GM19099 (cell line): ENCODE results near the gene CHRNA3.

Experiments
- POLR2A ChIP-seq: IDR thresholded peaks from 3 replicates; pipeline ENCODE4 v1.6.1; 2011; ENCODE audit warnings: low read depth; ENCODE audit not compliant: insufficient read length; ENCODE audit errors: extremely low read depth

The CHRNA3 gene

DNA sequence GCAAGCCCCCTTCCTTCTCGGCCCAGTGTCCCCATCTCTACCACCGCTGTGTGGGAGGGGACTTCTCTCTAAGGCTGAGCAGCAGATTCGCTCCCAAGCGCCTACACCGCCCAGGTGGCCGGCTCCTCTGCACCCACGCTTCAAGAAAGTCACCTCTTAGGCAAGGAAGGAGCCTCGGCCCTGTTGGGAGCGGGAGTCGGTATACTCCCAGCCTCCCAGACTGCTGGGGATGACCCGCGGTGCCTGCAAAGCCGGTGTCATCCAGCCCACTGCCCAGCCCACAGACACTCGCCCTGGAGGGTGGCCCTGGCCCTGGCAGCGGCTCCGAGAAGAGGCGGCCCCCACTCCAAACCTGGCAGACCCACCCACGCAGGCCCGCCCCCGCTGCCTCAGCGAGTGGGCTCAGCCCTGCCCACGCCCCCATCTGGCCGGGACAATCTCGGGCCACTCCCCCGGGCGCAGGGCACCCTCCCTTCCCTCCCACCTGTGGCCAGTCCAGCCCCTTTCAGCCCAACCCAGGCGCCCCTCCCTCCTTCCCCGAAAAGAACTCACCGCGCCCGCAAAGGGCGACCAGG, 19.8 kb upstream of the CHRNA3 start:
- TF ChIP-seq POLR2A, result no peak

DNA sequence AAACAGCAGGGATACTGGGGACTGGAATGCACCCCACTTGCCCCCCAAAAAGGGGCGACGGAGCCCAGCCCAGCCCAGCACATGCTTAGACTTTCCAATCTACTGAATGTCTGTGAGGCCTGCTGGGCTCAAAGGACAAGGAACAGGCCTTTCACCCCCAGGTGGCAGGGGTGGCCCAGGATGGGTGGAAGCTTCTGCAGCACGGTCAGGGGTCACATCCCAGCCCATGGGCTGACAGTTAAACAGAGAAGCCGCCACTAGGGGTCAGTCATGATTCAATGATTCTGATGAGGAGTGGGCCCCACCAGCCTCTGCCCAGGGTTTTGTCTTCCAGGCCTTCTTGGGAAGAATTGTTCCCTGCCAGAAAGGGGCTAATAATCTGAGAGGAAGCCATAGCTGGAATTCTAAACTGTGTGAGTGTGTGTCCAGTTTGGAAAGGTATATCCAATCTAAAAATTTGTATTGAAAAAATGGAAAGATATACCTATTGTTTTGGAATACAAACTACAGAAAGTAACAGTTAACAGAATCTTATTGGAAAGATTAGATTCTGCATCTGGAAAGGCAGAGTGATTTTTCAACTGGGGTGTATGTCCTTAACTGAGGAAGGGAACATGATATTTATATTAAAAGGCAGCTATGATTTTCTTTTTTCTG, 18.0 kb upstream of the CHRNA3 start:
- no peak for TF ChIP-seq POLR2A

DNA sequence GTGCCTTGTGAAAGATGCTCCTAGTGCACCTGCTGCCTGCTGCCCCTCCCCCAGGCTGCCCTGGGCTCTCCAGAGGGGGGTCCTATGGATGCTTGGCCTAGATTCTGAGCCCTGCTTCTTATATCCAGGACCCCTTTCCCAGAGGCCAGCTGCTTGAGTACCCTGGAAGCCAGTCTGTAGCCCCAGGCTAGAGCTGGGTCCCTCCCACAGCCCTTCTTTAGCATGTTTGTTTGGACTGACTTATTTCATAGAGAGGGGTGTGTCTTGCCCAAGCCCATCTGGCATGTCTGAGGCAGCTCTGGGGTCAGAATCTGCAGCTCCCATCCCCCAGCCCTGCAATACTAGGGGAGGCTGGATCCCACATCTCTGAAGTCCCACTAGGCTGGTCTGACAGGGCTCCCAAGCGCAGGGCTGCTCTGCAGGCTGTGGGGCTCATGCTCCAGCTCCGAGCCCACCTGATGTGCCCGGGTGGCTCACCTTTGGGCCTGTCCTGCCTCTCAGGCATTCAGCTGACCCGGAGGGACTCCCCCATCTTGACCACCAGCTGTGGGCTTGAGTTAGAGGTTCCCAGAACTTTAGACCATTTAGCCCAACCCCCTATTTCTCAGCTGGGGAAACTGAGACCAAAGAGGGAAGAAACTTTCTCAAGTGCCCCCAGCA, 17.1 kb upstream of the CHRNA3 start:
- TF ChIP-seq POLR2A, result no peak

DNA sequence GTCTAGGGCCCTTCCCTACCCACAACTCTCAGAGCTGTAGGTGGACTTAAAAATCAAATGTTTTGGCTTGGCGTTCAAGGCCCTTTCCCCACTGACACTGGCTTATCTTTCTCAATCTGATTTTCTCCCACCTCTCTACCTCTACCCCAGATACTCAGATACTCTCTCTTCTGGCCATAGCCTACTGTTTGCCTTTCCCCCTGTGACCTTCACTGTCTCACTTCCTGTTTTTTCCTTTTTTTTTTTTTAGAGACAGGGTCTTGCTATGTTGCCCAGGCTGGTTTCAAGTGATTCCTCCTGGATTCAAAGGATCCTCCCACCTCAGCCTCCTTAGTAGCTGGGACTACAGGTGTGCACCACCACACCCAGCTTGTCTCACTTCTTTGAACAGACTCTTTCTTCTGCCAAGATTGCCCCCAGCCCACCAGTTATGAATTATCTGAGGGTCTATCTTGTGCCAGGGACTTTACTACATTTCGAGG, 15.6 kb upstream of the CHRNA3 start:
- no peak for TF ChIP-seq POLR2A

DNA sequence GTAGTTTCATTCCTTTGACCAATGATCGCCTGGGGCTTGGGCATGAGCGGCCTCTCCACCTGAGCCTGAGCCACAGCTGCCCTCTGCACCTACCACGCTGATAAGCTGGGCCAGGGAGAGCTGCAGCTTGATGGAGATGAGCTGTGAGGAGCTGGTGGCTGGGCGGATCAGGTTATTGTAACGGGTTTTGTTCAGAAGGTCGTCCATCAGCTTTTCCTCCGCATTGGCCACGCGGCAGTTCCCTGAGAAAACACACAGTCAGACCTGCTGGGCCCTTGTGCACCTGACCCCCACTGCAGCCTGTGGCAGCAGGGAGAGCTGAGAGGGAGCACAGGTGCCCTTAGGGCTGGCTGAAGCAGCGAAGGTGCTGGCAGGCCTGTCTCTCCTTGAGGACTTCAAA, 14.6 kb upstream of the CHRNA3 start:
- TF ChIP-seq POLR2A, result no peak

DNA sequence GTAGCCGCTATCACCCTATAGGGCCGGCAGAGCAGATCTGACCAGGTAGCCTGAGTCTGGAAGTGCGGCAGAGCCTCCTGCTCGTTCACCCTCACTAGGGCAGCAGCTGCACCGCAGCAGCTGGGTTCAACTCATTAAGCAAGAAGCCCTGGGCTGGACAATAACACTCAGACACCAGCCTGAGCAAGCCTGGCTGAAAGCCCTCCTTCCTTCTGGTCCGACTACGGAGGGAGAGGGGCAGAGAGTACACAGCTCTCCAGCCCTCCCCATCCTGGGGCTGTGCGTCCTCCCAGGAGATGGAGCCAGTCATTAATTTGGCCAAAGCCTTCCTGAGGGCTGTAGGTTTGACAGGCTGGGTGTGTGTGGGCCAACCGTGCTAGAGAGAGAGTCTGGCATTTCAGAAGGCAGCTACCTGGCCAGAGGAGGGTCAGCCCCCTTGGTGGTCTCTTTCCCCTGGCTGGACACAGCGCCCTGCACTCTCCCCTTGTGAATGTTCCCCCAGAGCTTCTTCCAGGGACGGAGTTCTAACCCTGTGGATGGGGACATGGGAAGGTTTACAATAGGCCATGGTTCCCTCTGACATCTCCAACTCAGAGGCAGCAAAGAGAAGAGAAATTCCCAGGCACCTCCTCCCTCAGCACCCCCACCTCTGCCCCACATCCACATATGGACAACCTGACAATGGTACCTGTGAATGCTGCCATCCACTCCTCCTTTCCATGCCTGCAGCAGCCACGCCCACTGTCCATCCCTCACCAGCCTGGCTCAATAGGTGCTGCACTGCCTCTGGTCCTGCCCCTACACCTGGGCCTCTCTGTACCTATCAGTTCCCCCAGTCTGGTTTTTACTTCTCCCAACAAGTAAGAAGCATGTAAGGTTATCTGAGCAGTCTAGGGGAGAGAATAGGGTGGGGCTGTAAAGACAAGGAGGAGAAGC, 13.7 kb upstream of the CHRNA3 start:
- no peak for TF ChIP-seq POLR2A

DNA sequence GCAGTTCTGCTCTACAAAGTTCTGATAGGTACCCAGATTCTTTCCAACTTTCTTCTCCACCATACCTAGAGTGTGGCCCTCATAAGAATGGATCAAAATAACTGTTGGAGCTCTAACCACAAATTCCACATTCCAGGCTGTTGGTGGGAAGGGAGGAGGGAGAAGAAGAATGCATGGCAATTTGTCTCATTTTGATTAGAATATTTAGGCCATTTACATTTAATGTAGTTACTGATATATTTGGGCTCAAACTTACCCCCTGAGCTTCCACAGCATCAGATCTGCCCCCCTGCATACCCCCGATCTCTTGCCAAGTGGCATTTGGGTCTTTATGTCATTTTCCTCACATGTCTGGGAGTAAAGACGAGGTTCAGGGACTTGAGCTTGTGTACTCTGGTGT, 12.6 kb upstream of the CHRNA3 start:
- TF ChIP-seq POLR2A, result no peak

DNA sequence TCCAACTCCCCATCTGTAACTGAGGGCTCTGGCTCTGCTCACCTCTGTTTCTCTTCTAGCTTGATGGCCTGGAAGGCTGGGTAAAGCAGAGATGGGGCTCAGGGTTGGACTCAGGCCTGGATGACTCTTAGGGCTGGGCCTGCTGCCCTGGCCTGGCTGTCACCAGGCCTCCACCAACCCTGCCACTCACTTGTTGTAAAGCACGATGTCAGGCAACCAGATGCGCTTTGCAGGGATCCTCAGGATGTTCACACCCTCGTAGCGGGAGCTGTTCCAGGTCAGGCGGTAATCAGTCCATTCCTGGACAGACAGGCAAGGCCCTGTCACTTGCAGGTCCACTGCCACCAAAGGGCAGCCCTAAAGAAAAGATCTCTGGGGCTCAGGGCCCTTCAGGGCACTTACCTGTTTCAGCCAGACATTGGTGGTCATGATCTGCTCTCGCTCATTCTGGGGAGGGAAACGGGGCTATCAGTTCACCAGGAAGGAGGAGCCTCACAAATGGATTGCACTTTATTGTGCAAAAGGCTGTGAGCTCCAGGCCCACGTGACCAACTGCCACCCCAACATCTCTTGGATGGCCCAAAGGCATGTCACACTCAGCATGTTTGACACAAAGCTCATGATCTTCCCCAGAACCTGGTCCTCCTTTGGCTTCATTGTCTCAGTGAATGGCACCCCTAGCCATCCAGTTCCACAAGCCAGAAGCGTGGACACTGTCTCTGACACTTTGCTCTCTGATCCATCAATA, 10.3 kb upstream of the CHRNA3 start:
- no peak for TF ChIP-seq POLR2A

DNA sequence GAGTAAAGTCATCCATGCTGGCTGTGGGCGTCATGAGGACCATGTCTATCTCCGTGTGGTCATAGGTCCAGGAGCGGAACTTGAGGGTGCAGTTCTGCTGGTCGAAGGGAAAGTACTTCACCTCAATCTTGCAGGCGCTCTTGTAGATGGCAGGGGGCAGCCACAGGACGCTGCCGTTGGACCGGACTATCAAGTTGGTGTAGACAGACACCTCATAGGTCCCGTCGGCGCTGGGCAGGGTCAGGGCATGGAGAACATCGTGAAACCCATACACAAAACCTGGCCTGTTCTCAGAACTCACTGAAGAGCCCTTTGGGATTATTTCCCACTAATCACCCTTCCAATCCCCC, 8.9 kb upstream of the CHRNA3 start:
- TF ChIP-seq POLR2A, result no peak

DNA sequence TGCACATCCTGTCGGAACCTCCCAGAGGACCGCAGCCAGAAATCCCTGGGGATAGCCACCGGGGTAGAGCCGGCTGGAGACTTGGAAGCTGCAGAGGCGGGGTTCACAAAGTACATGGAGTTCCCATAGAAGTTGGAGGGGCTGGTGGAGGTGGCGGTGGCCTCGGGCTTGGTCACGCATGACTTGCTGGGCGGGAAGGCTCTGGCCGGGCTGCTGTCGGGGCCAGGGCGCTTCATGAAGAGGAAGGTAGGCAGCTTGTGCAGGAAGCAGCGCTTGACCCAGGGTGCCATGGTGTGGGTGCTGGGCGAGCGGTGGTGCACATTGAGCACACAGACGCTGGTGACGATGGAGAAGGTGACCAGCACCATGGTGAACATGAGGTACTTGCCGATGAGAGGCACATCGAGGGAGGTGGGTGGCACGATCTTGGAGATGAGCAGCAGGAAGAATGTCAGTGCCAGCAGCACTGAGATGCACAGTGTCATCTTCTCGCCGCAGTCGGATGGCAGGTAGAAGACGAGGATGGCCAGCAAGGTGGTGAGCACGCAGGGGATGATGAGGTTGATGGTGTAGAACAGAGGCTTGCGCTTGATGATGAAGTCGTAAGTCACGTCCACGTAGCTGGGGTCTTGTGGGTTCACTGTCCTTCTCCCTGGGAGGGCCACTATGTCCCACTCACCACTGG, 8.4 kb upstream of the CHRNA3 start:
- TF ChIP-seq POLR2A, result no peak

DNA sequence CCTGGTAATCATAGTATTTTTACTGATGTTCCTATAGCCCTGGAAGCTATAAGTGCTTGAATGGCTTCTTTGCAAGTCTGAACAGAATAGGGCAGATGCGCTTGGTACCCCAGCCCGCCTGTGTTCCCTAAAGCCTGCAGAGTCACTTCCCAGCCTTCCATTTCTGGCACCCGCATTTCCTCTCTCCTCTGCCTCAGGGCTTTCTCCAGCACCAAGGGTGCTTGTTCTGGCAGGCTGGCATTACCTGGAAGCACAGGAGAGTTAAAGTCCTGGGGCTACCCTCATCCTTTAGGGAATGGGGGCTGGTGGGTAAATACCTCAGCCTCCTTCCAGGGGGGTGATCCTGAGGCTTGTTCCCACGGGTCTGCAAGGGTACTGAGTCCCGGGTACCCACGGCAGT, 7.4 kb upstream of the CHRNA3 start:
- no peak for TF ChIP-seq POLR2A

DNA sequence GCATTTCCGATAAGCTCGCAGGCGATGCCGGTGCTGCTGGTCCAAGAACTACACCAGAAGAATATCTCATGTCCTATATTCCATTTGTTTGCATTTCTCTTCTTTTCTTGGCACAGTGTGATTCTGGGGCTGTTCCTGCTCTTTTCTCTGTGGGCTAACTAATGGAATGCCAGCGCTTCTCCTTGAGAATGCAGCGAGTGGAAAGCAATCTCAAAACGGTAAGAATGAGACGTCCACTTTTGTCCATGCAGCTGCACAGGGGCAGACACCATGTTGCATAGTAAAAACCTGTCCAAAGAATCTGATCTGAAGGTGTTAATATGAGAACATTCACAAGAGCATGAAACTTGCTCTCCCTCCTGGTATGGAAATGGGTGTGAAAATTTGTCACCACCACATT, 6.6 kb upstream of the CHRNA3 start:
- TF ChIP-seq POLR2A, result no peak

DNA sequence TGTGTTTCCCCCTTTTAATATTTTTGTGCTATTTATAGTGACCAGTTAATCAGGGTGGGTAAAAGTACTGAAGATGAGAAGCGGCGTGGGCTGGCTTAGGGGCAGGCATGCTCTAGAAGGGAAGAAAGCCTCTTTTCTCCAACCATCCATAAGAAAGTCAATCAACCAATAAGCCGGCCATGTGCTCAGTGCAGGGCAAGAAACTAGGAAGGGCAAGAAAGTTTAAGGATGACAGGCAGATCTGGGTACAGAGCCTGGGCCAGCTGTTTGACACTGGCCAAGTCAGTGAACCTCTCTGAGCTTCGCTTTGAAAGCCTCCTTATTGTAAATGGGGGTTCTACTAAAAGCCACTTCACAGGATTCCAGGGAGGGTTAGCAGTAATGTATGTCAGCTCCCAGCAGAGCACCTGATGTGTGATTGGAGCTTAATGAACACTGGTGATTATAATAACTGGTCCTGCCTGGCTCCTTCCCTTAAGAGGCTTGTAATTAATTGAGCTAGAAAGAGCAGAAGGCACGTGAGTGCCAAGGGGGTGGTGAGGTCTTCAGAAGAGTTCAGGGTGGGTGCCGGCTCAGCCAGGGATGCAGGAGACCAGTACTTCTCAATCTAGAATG, 5.7 kb upstream of the CHRNA3 start:
- TF ChIP-seq POLR2A, result no peak
